MCF 10A (cell line): ENCODE results near the gene SLC1A5. TPM values are rescaled to one million over a fixed set of nuclear protein-coding genes. Genes with fewer than 3 reads are reported as not detected.

Experiments
- BruUV-seq: library from RNA; stranded (reverse); fragments of 400-500 nt; replicated peaks from 2 replicates; lab custom pipeline; 2021; lab: Mats Ljungman, UMichigan
- CTCF ChIA-PET: fragments of 300-600 bp; sonication (Branson Sonifier 250); formaldehyde crosslinking; extraction: SDS; loops from one replicate; lab custom pipeline; 2021; ENCODE audit warnings: antibody characterized with exemption, inconsistent platforms; lab: Yijun Ruan, JAX
- POLR2A ChIA-PET: fragments of 300-600, 350-650 bp; sonication (Branson Sonifier 250); formaldehyde crosslinking; extraction: SDS; loops from one replicate; lab custom pipeline; 2020; ENCODE audit warnings: antibody characterized with exemption, inconsistent platforms; lab: Yijun Ruan, JAX
- DNase-seq: peaks from one replicate; pipeline ENCODE4 v3.0.0-alpha.2; 2018; ENCODE audit not compliant: unreplicated experiment
- H3K27ac Mint-ChIP-seq: one replicate; pipeline ENCODE4 v1.8.0; 2022; ENCODE audit warnings: mild to moderate bottlenecking, low read depth, mixed read lengths; ENCODE audit not compliant: unreplicated experiment
- H3K27me3 Mint-ChIP-seq: one replicate; pipeline ENCODE4 v1.8.0; 2022; ENCODE audit warnings: mixed read lengths; ENCODE audit not compliant: insufficient read depth, unreplicated experiment
- H3K36me3 Mint-ChIP-seq: one replicate; pipeline ENCODE4 v1.8.0; 2022; ENCODE audit warnings: mild to moderate bottlenecking, moderate library complexity, mixed read lengths; ENCODE audit not compliant: insufficient read depth, unreplicated experiment
- H3K4me1 Mint-ChIP-seq: one replicate; pipeline ENCODE4 v1.8.0; 2022; ENCODE audit warnings: mixed read lengths; ENCODE audit not compliant: insufficient read depth, unreplicated experiment
- H3K4me3 Mint-ChIP-seq: one replicate; pipeline ENCODE4 v1.8.0; 2022; ENCODE audit warnings: mild to moderate bottlenecking, moderate library complexity, mixed read lengths; ENCODE audit not compliant: unreplicated experiment
- H3K9me3 Mint-ChIP-seq: one replicate; pipeline ENCODE4 v1.8.0; 2022; ENCODE audit warnings: mixed read lengths; ENCODE audit not compliant: unreplicated experiment
- intact Hi-C: fragments of 100-400 bp; cut with micrococcal nuclease; formaldehyde crosslinking; loops from 2 replicates; pipeline ENCODE4 v1.14.1; 2022
- total RNA-seq: library from RNA; stranded (reverse); gene quantifications from 2 replicates; pipeline ENCODE4 v1.2.3, GENCODE V29; 2022
- TF ChIP-seq, protein P1 (sequence below): fragments of 200-600 bp; IDR thresholded peaks from one replicate; pipeline ENCODE4 v1.8.0; 2022; ENCODE audit warnings: antibody characterized with exemption, mild to moderate bottlenecking; ENCODE audit not compliant: unreplicated experiment

Gene SLC1A5
- total RNA-seq, 1 experiment from 2014 or later = 417 TPM

GRCh38 chr19:46834121-46834520, 45.7 kb upstream of the SLC1A5 start:
- Mint-ChIP-seq H3K27ac (no peak overlapping the region), H3K4me3 (no peak overlapping the region), H3K9me3 (peaks cover 7% of the 10 kb centered on the region), H3K27me3 (no peaks in the 10 kb centered on the region), H3K36me3 (peaks cover 28% of the 10 kb centered on the region), H3K4me1 (peaks cover 3% of the 10 kb centered on the region)
- TF ChIP-seq, protein P1, sequence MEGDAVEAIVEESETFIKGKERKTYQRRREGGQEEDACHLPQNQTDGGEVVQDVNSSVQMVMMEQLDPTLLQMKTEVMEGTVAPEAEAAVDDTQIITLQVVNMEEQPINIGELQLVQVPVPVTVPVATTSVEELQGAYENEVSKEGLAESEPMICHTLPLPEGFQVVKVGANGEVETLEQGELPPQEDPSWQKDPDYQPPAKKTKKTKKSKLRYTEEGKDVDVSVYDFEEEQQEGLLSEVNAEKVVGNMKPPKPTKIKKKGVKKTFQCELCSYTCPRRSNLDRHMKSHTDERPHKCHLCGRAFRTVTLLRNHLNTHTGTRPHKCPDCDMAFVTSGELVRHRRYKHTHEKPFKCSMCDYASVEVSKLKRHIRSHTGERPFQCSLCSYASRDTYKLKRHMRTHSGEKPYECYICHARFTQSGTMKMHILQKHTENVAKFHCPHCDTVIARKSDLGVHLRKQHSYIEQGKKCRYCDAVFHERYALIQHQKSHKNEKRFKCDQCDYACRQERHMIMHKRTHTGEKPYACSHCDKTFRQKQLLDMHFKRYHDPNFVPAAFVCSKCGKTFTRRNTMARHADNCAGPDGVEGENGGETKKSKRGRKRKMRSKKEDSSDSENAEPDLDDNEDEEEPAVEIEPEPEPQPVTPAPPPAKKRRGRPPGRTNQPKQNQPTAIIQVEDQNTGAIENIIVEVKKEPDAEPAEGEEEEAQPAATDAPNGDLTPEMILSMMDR = no peak
- no TSS peak for BruUV-seq
- ChIA-PET POLR2A (interaction anchor here (0.7 to 1.5 kb wide), 5 partner anchors 12 to 89 kb away, joined by 3 to 5 read pairs (median 4); partner anchors contain the start of gene SLC1A5), CTCF (interaction anchor here (0.8 to 2.0 kb wide), 5 partner anchors 67 to 529 kb away, joined by 3 to 8 read pairs (median 3); no protein-coding TSS in a partner anchor)
- DNase-seq = no peak
- intact Hi-C loops = no loop called here

GRCh38 chr19:46830864-46831263, 42.5 kb upstream of the SLC1A5 start:
- CTCF ChIA-PET = interaction anchor here (0.6 to 1.4 kb wide), 5 partner anchors 10 to 123 kb away, joined by 3 to 7 read pairs (median 3); partner anchors contain the start of gene SLC1A5
- BruUV-seq = no TSS peak
- no peak overlapping the region for H3K27ac Mint-ChIP-seq
- H3K9me3 Mint-ChIP-seq = peaks cover 7% of the 10 kb centered on the region
- H3K36me3 Mint-ChIP-seq = no peaks in the 10 kb centered on the region
- no peaks in the 10 kb centered on the region for H3K27me3 Mint-ChIP-seq
- POLR2A ChIA-PET = interaction anchor here (0.9 kb wide), 1 partner anchor 11 kb away, joined by 4 read pairs; no protein-coding TSS in a partner anchor
- no peak overlapping the region for H3K4me3 Mint-ChIP-seq
- intact Hi-C loops = no loop called here
- DNase-seq = no peak
- TF ChIP-seq, protein P1 = no peak
- H3K4me1 Mint-ChIP-seq = peaks cover 7% of the 10 kb centered on the region

GRCh38 chr19:46828484-46828883, 40.1 kb upstream of the SLC1A5 start:
- ChIA-PET CTCF (interaction anchor here (0.7 to 1.6 kb wide), 2 partner anchors 12 to 71 kb away, joined by 5 to 7 read pairs; no protein-coding TSS in a partner anchor), POLR2A (interaction anchor here (1.1 kb wide), 1 partner anchor 32 kb away, joined by 3 read pairs; no protein-coding TSS in a partner anchor)
- BruUV-seq = no TSS peak
- no peak overlapping the region for H3K27ac Mint-ChIP-seq
- H3K4me1 Mint-ChIP-seq = peaks cover 7% of the 10 kb centered on the region
- no peak for DNase-seq
- TF ChIP-seq, protein P1 = no peak
- peaks cover 7% of the 10 kb centered on the region for H3K9me3 Mint-ChIP-seq
- H3K36me3 Mint-ChIP-seq = no peaks in the 10 kb centered on the region
- H3K4me3 Mint-ChIP-seq = no peak overlapping the region
- intact Hi-C loops = no loop called here
- no peaks in the 10 kb centered on the region for H3K27me3 Mint-ChIP-seq

DNA sequence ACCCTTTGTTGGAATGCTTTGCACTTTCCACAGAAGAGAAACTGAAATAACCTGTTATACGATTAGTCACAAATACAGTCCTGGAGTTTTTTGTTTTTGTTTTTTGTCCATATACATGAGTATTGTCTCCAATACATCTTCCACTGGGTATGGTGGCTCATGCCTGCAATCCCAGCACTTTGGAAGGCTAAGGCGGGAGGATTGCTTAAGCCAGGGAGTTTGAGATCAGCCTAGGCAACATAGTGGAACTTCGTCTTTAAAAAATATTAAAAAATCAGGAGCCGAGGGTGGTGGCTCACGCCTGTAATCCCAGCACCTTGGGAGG, 37.3 kb upstream of the SLC1A5 start:
- H3K4me3 Mint-ChIP-seq = no peak overlapping the region
- TF ChIP-seq, protein P1 = no peak
- no peak overlapping the region for H3K27ac Mint-ChIP-seq
- H3K36me3 Mint-ChIP-seq = no peaks in the 10 kb centered on the region
- intact Hi-C loops = loop anchor here (1.0 kb wide), 1 partner anchor 75 kb away; no protein-coding TSS in a partner anchor
- no peaks in the 10 kb centered on the region for H3K27me3 Mint-ChIP-seq
- H3K9me3 Mint-ChIP-seq = peaks cover under 1% of the 10 kb centered on the region
- CTCF ChIA-PET = interaction anchor here (0.6 to 1.3 kb wide), 4 partner anchors 11 to 70 kb away, joined by 3 to 4 read pairs (median 3); no protein-coding TSS in a partner anchor
- no TSS peak for BruUV-seq
- peaks cover 7% of the 10 kb centered on the region for H3K4me1 Mint-ChIP-seq
- POLR2A ChIA-PET = no interaction called here
- DNase-seq = no peak
